Measurements from ENCODE around the gene MICOS13. TPM values are rescaled to one million over a fixed set of nuclear protein-coding genes. Genes with fewer than 3 reads are reported as not detected.

Gene MICOS13
- total and polyA plus RNA-seq, 7 experiments from 2014 or later: 26.1 to 109 (median 39.8) TPM

DNA sequence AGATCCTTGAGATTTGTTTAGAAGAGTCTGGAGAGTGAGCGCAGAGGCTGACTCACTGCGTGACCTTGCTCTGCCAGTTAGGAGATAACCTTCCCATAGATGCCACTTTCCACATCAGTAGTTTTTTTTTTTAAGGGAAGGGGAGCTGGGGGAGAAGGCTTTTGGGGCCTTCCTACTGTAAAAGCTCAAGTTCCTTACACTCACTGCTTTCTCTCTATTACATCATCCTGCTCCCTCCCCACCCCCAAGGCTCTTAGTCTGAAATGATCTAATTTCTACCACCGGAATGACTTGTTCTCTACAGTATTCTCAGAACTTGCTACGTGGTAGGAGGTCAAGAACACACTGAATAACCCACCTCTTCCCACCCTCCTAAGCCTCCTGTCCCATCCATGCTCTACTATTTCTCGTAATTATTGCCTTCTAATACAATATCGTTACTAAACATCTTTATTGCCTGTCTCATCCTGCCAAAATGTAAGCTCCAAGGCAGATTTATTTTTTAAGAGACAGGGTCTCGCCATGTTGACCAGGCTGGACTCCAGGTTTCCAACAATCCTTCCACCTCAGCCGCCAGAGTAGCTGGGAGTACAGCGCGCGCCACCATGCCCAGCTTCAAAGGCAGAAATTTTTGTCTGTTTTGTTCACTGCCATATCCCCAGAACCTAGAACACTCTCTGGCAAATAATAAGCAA lies 38.4 kb upstream of the MICOS13 start:
- ATAC-seq (no peak), DNase-seq (peak in 1 of 9 donors; percentile 51)
- POLR2A ChIA-PET: interaction anchor here (0.5 to 3.0 kb wide), 10 partner anchors 11 to 1472 kb away, joined by 3 to 11 read pairs (median 3); partner anchors contain the start of genes DUS3L, RPL36, SAFB and SAFB2
- Mint-ChIP-seq H3K27ac (peak overlapping the region; percentile 79 to 97 (median 92)), H3K9me3 (peaks cover 0 to 7% (median 0%) of the 10 kb centered on the region in 11 donors), H3K4me1 (peaks cover 9 to 42% (median 29%) of the 10 kb centered on the region in 7 donors), H3K4me3 (peak overlapping the region; percentile 83 to 96 (median 92)), H3K36me3 (peaks cover 0 to 12% (median 3%) of the 10 kb centered on the region in 5 donors), H3K27me3 (peaks cover 0 to 2% (median 0%) of the 10 kb centered on the region in 5 donors)
- Histone ChIP-seq H3K36me3 (ENCODE audit: control insufficient read depth in 2 of 3, insufficient read depth in 3 of 3, low read length in 3 of 3) (peaks cover 0 to 19% (median 4%) of the 10 kb centered on the region in 3 experiments), H3K4me1 (ENCODE audit: control insufficient read depth in 2 of 2, insufficient read depth in 2 of 2, low read length in 2 of 2) (peaks cover 12 to 16% of the 10 kb centered on the region in 2 donors), H3K27me3 (ENCODE audit: control insufficient read depth in 2 of 2, insufficient read depth in 2 of 2, low read length in 2 of 2) (no peaks in the 10 kb centered on the region), H3K27ac (ENCODE audit: low read depth, low read length) (peak overlapping the region; percentile 97), H3K4me3 (ENCODE audit: low read length) (peak overlapping the region; percentile 86), H3K9me3 (ENCODE audit: control insufficient read depth in 2 of 3, low read length in 3 of 3) (no peaks in the 10 kb centered on the region)
- intact Hi-C loops (cut with micrococcal nuclease): no loop called here
- CTCF ChIA-PET: no interaction called here

DNA sequence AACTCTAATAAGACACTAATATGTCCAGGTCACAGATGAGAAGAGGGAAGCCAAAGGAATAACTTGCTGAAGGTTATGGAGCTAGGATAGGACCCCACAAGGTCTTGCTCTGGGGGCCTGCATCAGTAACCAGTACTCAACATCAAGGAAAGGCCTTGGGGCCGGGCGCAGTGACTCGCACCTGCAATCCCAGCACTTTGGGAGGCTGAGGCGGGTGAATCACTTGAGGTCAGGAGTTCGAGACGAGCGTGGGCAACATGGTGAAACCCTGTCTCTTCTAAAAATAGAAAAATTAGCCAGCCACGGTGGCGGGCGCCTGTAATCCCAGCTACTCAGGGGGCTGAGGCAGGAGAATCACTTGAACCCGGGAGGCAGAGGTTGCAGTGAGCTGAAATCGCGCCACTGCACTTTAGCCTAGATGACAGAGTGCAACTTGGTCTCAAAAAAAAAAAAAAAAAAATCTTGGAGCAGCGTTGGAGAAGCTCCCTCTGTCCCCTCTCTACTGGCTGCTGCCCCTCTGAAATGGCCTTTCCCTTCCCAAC lies 37.8 kb upstream of the MICOS13 start:
- Mint-ChIP-seq H3K4me1 (peaks cover 9 to 42% (median 29%) of the 10 kb centered on the region in 7 donors), H3K27me3 (peaks cover 0 to 2% (median 0%) of the 10 kb centered on the region in 5 donors), H3K27ac (peak overlapping the region in 7 of 9 donors; percentile 79 to 97 (median 92)), H3K4me3 (peak overlapping the region; percentile 69 to 96 (median 90)), H3K36me3 (peaks cover 0 to 12% (median 3%) of the 10 kb centered on the region in 5 donors), H3K9me3 (peaks cover 0 to 7% (median 0%) of the 10 kb centered on the region in 11 donors)
- Histone ChIP-seq H3K27me3 (ENCODE audit: control insufficient read depth in 2 of 2, insufficient read depth in 2 of 2, low read length in 2 of 2) (no peaks in the 10 kb centered on the region), H3K36me3 (ENCODE audit: control insufficient read depth in 2 of 3, insufficient read depth in 3 of 3, low read length in 3 of 3) (peaks cover 0 to 25% (median 5%) of the 10 kb centered on the region in 3 experiments), H3K27ac (ENCODE audit: low read depth, low read length) (peak overlapping the region; percentile 97), H3K4me3 (ENCODE audit: low read length) (no peak overlapping the region), H3K4me1 (ENCODE audit: control insufficient read depth in 2 of 2, insufficient read depth in 2 of 2, low read length in 2 of 2) (peaks cover 12 to 16% of the 10 kb centered on the region in 2 donors), H3K9me3 (ENCODE audit: control insufficient read depth in 2 of 3, low read length in 3 of 3) (no peaks in the 10 kb centered on the region)
- DNase-seq (peak in 1 of 9 donors; percentile 62), ATAC-seq (no peak)
- ChIA-PET CTCF (interaction anchor here (0.7 kb wide), 1 partner anchor 12 kb away, joined by 3 read pairs; no protein-coding TSS in a partner anchor), POLR2A (interaction anchor here (0.8 to 3.0 kb wide), 4 partner anchors 10 to 72 kb away, joined by 3 to 11 read pairs (median 4); partner anchors contain the start of genes DUS3L and RPL36)
- intact Hi-C loops (cut with micrococcal nuclease): no loop called here

DNA sequence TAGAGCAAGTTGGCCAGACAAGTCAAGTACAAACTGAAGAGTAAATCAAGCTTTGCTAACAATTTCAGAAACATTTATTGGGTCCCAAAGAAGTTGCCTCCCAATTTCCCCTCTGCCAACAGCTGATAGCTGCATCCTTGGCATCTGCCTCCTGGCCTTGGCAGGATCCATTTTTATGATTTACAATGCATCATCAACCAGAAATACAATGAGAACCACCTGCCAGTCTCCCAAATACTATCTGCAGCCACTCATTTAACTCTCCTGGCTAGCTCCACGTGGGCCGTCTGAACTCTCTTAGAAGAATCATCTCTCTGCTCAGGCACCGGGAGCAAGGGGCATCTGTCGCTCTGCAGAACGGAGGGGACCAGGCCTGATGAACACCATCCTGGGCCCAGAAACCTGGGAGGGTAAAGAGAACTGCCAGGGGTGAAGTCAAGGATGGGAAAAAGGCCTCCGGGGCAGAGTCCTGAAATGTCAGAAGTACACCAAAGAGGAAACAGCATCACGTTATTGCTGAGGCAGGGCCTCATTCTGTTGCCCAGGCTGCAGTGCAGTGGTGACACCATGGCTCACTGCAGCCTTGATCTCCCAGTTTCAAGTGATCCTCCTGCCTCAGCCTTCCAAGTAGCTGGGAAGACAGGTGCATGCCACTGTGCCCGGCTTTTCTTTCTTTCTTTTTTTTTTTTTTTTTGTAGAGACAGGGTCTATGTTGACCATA lies 37.1 kb upstream of the MICOS13 start:
- H3K4me1 Mint-ChIP-seq: peaks cover 9 to 42% (median 29%) of the 10 kb centered on the region in 7 donors
- Histone ChIP-seq H3K4me1 (ENCODE audit: control insufficient read depth in 2 of 2, insufficient read depth in 2 of 2, low read length in 2 of 2) (peaks cover 12 to 16% of the 10 kb centered on the region in 2 donors), H3K9me3 (ENCODE audit: control insufficient read depth in 2 of 3, low read length in 3 of 3) (no peaks in the 10 kb centered on the region), H3K4me3 (ENCODE audit: low read length) (no peak overlapping the region), H3K27me3 (ENCODE audit: control insufficient read depth in 2 of 2, insufficient read depth in 2 of 2, low read length in 2 of 2) (no peaks in the 10 kb centered on the region), H3K36me3 (ENCODE audit: control insufficient read depth in 2 of 3, insufficient read depth in 3 of 3, low read length in 3 of 3) (peaks cover 0 to 32% (median 5%) of the 10 kb centered on the region in 3 experiments), H3K27ac (ENCODE audit: low read depth, low read length) (peak overlapping the region; percentile 51)
- H3K27me3 Mint-ChIP-seq: peaks cover 0 to 2% (median 0%) of the 10 kb centered on the region in 5 donors
- H3K27ac Mint-ChIP-seq: peak overlapping the region in 4 of 9 donors; percentile 61 to 77 (median 69)
- ATAC-seq: no peak
- POLR2A ChIA-PET: interaction anchor here (0.7 to 1.8 kb wide), 4 partner anchors 27 to 95 kb away, joined by 3 to 5 read pairs (median 4); partner anchors contain the start of genes RPL36, SAFB and SAFB2
- intact Hi-C loops (cut with micrococcal nuclease): no loop called here
- H3K36me3 Mint-ChIP-seq: peaks cover 0 to 12% (median 4%) of the 10 kb centered on the region in 5 donors
- H3K4me3 Mint-ChIP-seq: peak overlapping the region in 9 of 10 donors; percentile 34 to 96 (median 62)
- no peak for DNase-seq
- H3K9me3 Mint-ChIP-seq: peaks cover 0 to 7% (median 0%) of the 10 kb centered on the region in 11 donors
- CTCF ChIA-PET: interaction anchor here (0.7 kb wide), 1 partner anchor 11 kb away, joined by 3 read pairs; no protein-coding TSS in a partner anchor

DNA sequence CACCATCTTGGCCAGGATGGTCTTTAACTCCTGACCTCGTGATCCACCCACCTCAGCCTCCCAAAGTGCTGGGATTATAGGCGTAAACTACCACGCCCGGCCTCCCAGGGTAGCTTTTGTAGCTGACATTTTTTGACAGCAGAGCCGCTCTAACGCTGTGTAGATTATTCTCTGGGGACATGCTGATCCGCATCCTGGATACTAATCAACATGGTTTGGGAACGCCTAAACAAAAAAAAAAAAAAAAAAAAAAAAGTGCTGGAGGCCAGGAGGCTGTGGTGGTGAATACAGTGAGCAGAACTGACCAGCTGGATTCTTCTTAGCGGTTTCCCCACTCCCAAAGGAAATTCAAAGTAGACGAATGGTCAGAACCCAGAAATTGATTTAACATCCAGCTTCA lies 34.5 kb upstream of the MICOS13 start:
- Histone ChIP-seq H3K27me3 (ENCODE audit: control insufficient read depth in 2 of 2, insufficient read depth in 2 of 2, low read length in 2 of 2) (no peaks in the 10 kb centered on the region), H3K27ac (ENCODE audit: low read depth, low read length) (no peak overlapping the region), H3K4me1 (ENCODE audit: control insufficient read depth in 2 of 2, insufficient read depth in 2 of 2, low read length in 2 of 2) (peaks cover 12 to 13% of the 10 kb centered on the region in 2 donors), H3K36me3 (ENCODE audit: control insufficient read depth in 2 of 3, insufficient read depth in 3 of 3, low read length in 3 of 3) (peaks cover 0 to 51% (median 12%) of the 10 kb centered on the region in 3 experiments), H3K4me3 (ENCODE audit: low read length) (no peak overlapping the region), H3K9me3 (ENCODE audit: control insufficient read depth in 2 of 3, low read length in 3 of 3) (no peaks in the 10 kb centered on the region)
- ATAC-seq (no peak), DNase-seq (no peak)
- ChIA-PET POLR2A (interaction anchor here (0.6 to 2.2 kb wide), 4 partner anchors 18 to 246 kb away, joined by 3 to 10 read pairs (median 4); no protein-coding TSS in a partner anchor), CTCF (interaction anchor here (0.6 kb wide), 3 partner anchors 13 to 79 kb away, joined by 3 to 4 read pairs (median 4); no protein-coding TSS in a partner anchor)
- Mint-ChIP-seq H3K27me3 (no peaks in the 10 kb centered on the region), H3K36me3 (peaks cover 0 to 15% (median 3%) of the 10 kb centered on the region in 5 donors), H3K4me3 (no peak overlapping the region), H3K27ac (no peak overlapping the region), H3K4me1 (peaks cover 9 to 35% (median 29%) of the 10 kb centered on the region in 7 donors), H3K9me3 (no peaks in the 10 kb centered on the region)
- intact Hi-C loops (cut with micrococcal nuclease): no loop called here

DNA sequence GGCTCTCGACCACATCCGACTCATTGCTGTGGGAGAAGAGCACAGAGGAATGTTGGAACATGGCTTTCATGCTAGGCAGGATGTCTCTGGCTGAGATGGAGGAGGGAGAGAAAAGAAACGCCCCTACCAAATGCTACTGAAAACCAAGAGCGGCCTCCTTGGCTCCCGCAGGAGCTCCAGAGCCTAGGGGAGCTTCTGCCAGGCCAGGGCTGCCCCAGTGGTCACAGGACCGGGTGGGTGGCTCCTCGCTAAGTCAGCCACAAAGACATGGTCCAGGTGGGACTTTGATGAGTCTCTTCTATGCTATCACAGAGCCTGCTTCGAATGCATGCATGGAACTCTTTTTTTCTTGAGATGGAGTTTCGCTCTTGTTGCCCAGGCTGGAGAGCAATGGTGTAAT lies 32.9 kb upstream of the MICOS13 start:
- peaks cover 9 to 22% (median 19%) of the 10 kb centered on the region in 7 donors for H3K4me1 Mint-ChIP-seq
- Histone ChIP-seq H3K4me1 (ENCODE audit: control insufficient read depth in 2 of 2, insufficient read depth in 2 of 2, low read length in 2 of 2) (peaks cover 0 to under 1% of the 10 kb centered on the region in 2 donors), H3K27ac (ENCODE audit: low read depth, low read length) (no peak overlapping the region), H3K36me3 (ENCODE audit: control insufficient read depth in 2 of 3, insufficient read depth in 3 of 3, low read length in 3 of 3) (peaks cover 0 to 55% (median 12%) of the 10 kb centered on the region in 3 experiments), H3K9me3 (ENCODE audit: control insufficient read depth in 2 of 3, low read length in 3 of 3) (no peaks in the 10 kb centered on the region), H3K27me3 (ENCODE audit: control insufficient read depth in 2 of 2, insufficient read depth in 2 of 2, low read length in 2 of 2) (no peaks in the 10 kb centered on the region), H3K4me3 (ENCODE audit: low read length) (no peak overlapping the region)
- DNase-seq (no peak), ATAC-seq (no peak)
- intact Hi-C loops (cut with micrococcal nuclease): no loop called here
- H3K4me3 Mint-ChIP-seq: no peak overlapping the region
- H3K9me3 Mint-ChIP-seq: peaks cover 0 to 2% (median 0%) of the 10 kb centered on the region in 11 donors
- CTCF ChIA-PET: interaction anchor here (0.6 kb wide), 1 partner anchor 44 kb away, joined by 3 read pairs; no protein-coding TSS in a partner anchor
- peaks cover 0 to 12% (median 3%) of the 10 kb centered on the region in 5 donors for H3K36me3 Mint-ChIP-seq
- H3K27ac Mint-ChIP-seq: no peak overlapping the region
- POLR2A ChIA-PET: interaction anchor here (0.6 to 2.2 kb wide), 2 partner anchors 10 to 22 kb away, joined by 3 to 10 read pairs; no protein-coding TSS in a partner anchor
- H3K27me3 Mint-ChIP-seq: no peaks in the 10 kb centered on the region
